GM12878 (cell line): ENCODE data around the gene FTO. TPM values are rescaled to one million over a fixed set of nuclear protein-coding genes. Genes with fewer than 3 reads are reported as not detected.

Experiments used
- ATAC-seq: fragments of 200-7000 bp; cut with Tn5 transposase; 3 replicates; pipeline ENCODE4 v1.9.1; 2020; ENCODE audit warnings: mild to moderate bottlenecking, moderate library complexity
- BruUV-seq: library from RNA; stranded (reverse); fragments of 400-500 nt; replicated peaks from 2 replicates; lab custom pipeline; 2021; lab: Mats Ljungman, UMichigan
- CTCF ChIA-PET: fragments of 300-600 bp; sonication (Branson Sonifier 250); formaldehyde crosslinking; extraction: SDS; loops from one replicate; lab custom pipeline; 2021; ENCODE audit warnings: inconsistent platforms; lab: Yijun Ruan, JAX
- POLR2A ChIA-PET: fragments of 350-600 bp; formaldehyde crosslinking; extraction: SDS; loops from one replicate; lab custom pipeline; 2021; ENCODE audit warnings: inconsistent platforms; lab: Charles Lee
- RAD21 ChIA-PET: fragments of 300-600 bp; sonication (Branson Sonifier 250); formaldehyde crosslinking; loops from one replicate; lab custom pipeline; 2023; ENCODE audit warnings: antibody characterized with exemption; ENCODE audit not compliant: unreplicated experiment; lab: Charles Lee
- SMC1A ChIA-PET: fragments of 300-600 bp; sonication (Branson Sonifier 250); formaldehyde crosslinking; loops from one replicate; lab custom pipeline; 2023; ENCODE audit not compliant: unreplicated experiment, uncharacterized antibody; lab: Charles Lee
- DNase-seq: peaks from one replicate; pipeline ENCODE4 v3.0.0-alpha.2; 2011; ENCODE audit warnings: low read depth, low spot score
- FAIRE-seq: peaks from 3 replicates; lab custom pipeline; 2011; peaks lifted over from hg19 to GRCh38; lab: Jason Lieb, UNC
- H2AFZ ChIP-seq: 2 replicates; pipeline ENCODE4 v1.6.0; 2011; ENCODE audit warnings: low read depth, low read length, control low read depth; ENCODE audit not compliant: control insufficient read depth
- H3K27ac ChIP-seq: 2 replicates; pipeline ENCODE4 v1.5.1; 2011; ENCODE audit warnings: control low read depth; ENCODE audit not compliant: control insufficient read depth, insufficient read depth
- H3K27me3 ChIP-seq, 2 experiments: replicated peaks in 1 of 2; 2 replicates each; pipeline versions ENCODE4 v1.6.0 to v1.6.1; 2011; ENCODE audit warnings: low read length in 1 of 2; ENCODE audit not compliant: control insufficient read depth in 2 of 2, insufficient read depth in 2 of 2
- H3K36me3 ChIP-seq, 2 experiments: 2 replicates each; pipeline ENCODE4 v1.5.1; 2011; ENCODE audit warnings: low read length in 1 of 2; ENCODE audit not compliant: control insufficient read depth in 2 of 2, insufficient read depth in 2 of 2
- H3K4me1 ChIP-seq: 2 replicates; pipeline ENCODE4 v1.6.1; 2011; ENCODE audit warnings: mild to moderate bottlenecking, low read length, moderate library complexity, mixed read lengths; ENCODE audit not compliant: control insufficient read depth, insufficient read depth
- H3K4me2 ChIP-seq: 2 replicates; pipeline ENCODE4 v1.6.0; 2011; ENCODE audit warnings: control low read depth; ENCODE audit not compliant: control insufficient read depth, insufficient read depth
- H3K4me3 ChIP-seq: fragments of 200-600 bp; sonication (generic); 2 replicates; pipeline ENCODE4 v1.5.1; 2016
- H3K79me2 ChIP-seq: 2 replicates; pipeline ENCODE4 v1.6.0; 2011; ENCODE audit warnings: low read length; ENCODE audit not compliant: control insufficient read depth, insufficient read depth
- H3K9ac ChIP-seq: 2 replicates; pipeline ENCODE4 v1.8.0; 2011; ENCODE audit warnings: low read length, control low read depth, mixed read lengths; ENCODE audit not compliant: control insufficient read depth, insufficient read depth
- H3K9me3 ChIP-seq: replicated peaks from 3 replicates; pipeline ENCODE4 v1.5.1; 2011; ENCODE audit warnings: mild to moderate bottlenecking, low read length; ENCODE audit not compliant: control insufficient read depth, insufficient read depth
- H4K20me1 ChIP-seq: 2 replicates; pipeline ENCODE4 v1.6.0; 2011; ENCODE audit not compliant: control insufficient read depth, insufficient read depth
- CHD2 ChIP-seq: IDR thresholded peaks from 2 replicates; pipeline ENCODE4 v1.6.1; 2011; ENCODE audit warnings: low read depth, low read length, improper control_type of control experiment, borderline replicate concordance
- FOS ChIP-seq: IDR thresholded peaks from 3 replicates; pipeline ENCODE4 v1.6.1; 2011; ENCODE audit warnings: borderline replicate concordance; ENCODE audit not compliant: insufficient read length; ENCODE audit errors: extremely low read depth
- FOXK2 ChIP-seq: fragments of 450-650 bp; IDR thresholded peaks from 2 replicates; pipeline ENCODE4 v1.6.1; 2017; ENCODE audit warnings: mild to moderate bottlenecking, moderate library complexity
- JUNB ChIP-seq: IDR thresholded peaks from 2 replicates; pipeline ENCODE4 v1.6.1; 2016; ENCODE audit warnings: antibody characterized with exemption, mild to moderate bottlenecking
- POU2F2 ChIP-seq: IDR thresholded peaks from 3 replicates; pipeline ENCODE4 v1.6.1; 2011; ENCODE audit warnings: low read depth, mild to moderate bottlenecking, low read length, borderline replicate concordance
- RUNX3 ChIP-seq: IDR thresholded peaks from 2 replicates; pipeline ENCODE4 v1.6.1; 2012; ENCODE audit warnings: low read length, inconsistent platforms
- SREBF1 ChIP-seq: IDR thresholded peaks from 2 replicates; pipeline ENCODE4 v1.6.1; 2012; ENCODE audit warnings: mild to moderate bottlenecking, low read length
- WRNIP1 ChIP-seq: IDR thresholded peaks from 2 replicates; pipeline ENCODE4 v1.6.1; 2011; ENCODE audit warnings: low read depth, low read length, improper control_type of control experiment, borderline replicate concordance
- whole genome bisulfite sequencing: methylation state at CpG from one replicate; pipeline ENCODE4 v1.1.6; 2016; ENCODE audit warnings: low lambda C conversion rate; ENCODE audit not compliant: insufficient replicate concordance, insufficient coverage; ENCODE audit errors: missing lambda C conversion rate; 5-methylcytosine and 5-hydroxymethylcytosine counted together
- in situ Hi-C: fragments of 300-500 bp; cut with MboI; formaldehyde crosslinking; loops from 9 replicates; pipeline ENCODE4 v1.14.3; 2018; ENCODE audit warnings: mixed read lengths
- intact Hi-C: fragments of 100-400 bp; cut with micrococcal nuclease; formaldehyde crosslinking; loops from one replicate; pipeline ENCODE4 v1.14.2; 2022; ENCODE audit not compliant: unreplicated experiment
- polyA plus RNA-seq, 11 experiments: library from polyadenylated mRNA; depleted of rRNA in 4 of 11; unstranded in 6 of 11; stranded (reverse) in 5 of 11; fragments of >200 nt; fragmentation: Nextera tagmentation in 4 of 11; fragmentation: Illumina TruSeq in 1 of 11; extraction: Ambion mirVana in 4 of 11; extraction: Trizol in 1 of 11; gene quantifications; 1 replicate in 1 of 11; 2 replicates in 10 of 11; pipeline versions ENCODE4 v1.2.1 to v1.2.3, GENCODE V29; 2011 to 2016; ENCODE audit warnings: inconsistent platforms in 2 of 11, missing spikeins in 2 of 11, low read depth in 1 of 11
- total RNA-seq, 4 experiments: library from RNA; depleted of rRNA in 3 of 4; stranded (reverse); fragments of >200 nt in 3 of 4; fragmentation: Illumina TruSeq in 1 of 4; extraction: Trizol in 1 of 4; gene quantifications; 2 replicates each; pipeline versions ENCODE4 v1.2.1 to v1.2.3, GENCODE V29; 2013 to 2021
- TF ChIP-seq, protein P1 (sequence below): IDR thresholded peaks from 2 replicates; pipeline ENCODE4 v1.6.1; 2012; ENCODE audit warnings: low read length, inconsistent platforms
- TF ChIP-seq, protein P2 (sequence below): fragments of 450-650 bp; IDR thresholded peaks from 2 replicates; pipeline ENCODE4 v1.6.1; 2014; ENCODE audit warnings: mild to moderate bottlenecking

The FTO gene
- total and polyA plus RNA-seq, 10 of the 15 experiments (the other 5 are each of a cell fraction or from before 2014, with no cell fraction given) = 20.1 to 55.0 (median 47.0) TPM

DNA sequence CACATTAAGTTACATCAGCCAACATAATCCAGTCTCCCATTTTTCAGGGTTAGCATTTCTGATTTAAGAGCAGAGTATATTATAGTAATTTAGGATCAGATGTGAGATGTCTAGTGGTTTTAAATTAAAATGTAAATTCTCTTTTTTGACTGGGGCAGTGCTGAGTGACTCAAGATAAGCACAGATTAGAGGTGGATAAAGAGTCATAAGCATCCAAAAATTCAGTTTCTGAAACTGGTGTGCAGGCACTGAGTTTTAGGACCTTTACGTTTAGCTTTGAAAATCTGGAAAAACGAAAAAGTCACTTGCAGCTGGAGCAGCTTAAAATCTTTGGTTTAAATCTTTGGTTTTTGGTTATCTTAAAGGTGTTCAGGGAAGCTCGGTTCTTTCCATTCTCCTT is 190.7 kb downstream of the FTO start:
- ChIA-PET RAD21 (interaction anchor here (1.0 kb wide), 1 partner anchor 123 kb away, joined by 4 read pairs; no protein-coding TSS in a partner anchor), CTCF (interaction anchor here (1.5 to 2.3 kb wide), 4 partner anchors 17 to 345 kb away, joined by 3 to 7 read pairs (median 6); no protein-coding TSS in a partner anchor), SMC1A (interaction anchor here (1.3 kb wide), 1 partner anchor 345 kb away, joined by 3 read pairs; no protein-coding TSS in a partner anchor), POLR2A (no interaction called here)
- 76% methylated on average over 3 of the region's 3 CpGs for WGBS
- H3K4me1 ChIP-seq = no peaks in the 10 kb centered on the region
- TF ChIP-seq POU2F2 (no peak), JUNB (no peak), SREBF1 (no peak), WRNIP1 (no peak), FOXK2 (no peak), RUNX3 (no peak), CHD2 (no peak), FOS (no peak)
- TF ChIP-seq, protein P1, sequence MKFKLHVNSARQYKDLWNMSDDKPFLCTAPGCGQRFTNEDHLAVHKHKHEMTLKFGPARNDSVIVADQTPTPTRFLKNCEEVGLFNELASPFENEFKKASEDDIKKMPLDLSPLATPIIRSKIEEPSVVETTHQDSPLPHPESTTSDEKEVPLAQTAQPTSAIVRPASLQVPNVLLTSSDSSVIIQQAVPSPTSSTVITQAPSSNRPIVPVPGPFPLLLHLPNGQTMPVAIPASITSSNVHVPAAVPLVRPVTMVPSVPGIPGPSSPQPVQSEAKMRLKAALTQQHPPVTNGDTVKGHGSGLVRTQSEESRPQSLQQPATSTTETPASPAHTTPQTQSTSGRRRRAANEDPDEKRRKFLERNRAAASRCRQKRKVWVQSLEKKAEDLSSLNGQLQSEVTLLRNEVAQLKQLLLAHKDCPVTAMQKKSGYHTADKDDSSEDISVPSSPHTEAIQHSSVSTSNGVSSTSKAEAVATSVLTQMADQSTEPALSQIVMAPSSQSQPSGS = no peak
- TF ChIP-seq, protein P2, sequence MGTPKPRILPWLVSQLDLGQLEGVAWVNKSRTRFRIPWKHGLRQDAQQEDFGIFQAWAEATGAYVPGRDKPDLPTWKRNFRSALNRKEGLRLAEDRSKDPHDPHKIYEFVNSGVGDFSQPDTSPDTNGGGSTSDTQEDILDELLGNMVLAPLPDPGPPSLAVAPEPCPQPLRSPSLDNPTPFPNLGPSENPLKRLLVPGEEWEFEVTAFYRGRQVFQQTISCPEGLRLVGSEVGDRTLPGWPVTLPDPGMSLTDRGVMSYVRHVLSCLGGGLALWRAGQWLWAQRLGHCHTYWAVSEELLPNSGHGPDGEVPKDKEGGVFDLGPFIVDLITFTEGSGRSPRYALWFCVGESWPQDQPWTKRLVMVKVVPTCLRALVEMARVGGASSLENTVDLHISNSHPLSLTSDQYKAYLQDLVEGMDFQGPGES = no peak
- no peak overlapping the region for H3K9ac ChIP-seq
- intact Hi-C loops = loop anchor here (5.0 to 10.0 kb wide), 2 partner anchors 122 to 340 kb away; no protein-coding TSS in a partner anchor
- H3K4me3 ChIP-seq = no peak overlapping the region
- H3K36me3 ChIP-seq = no peaks in the 10 kb centered on the region
- FAIRE-seq (no peak), DNase-seq (no peak), ATAC-seq (no peak)
- H4K20me1 ChIP-seq = no peaks in the 10 kb centered on the region
- no peaks in the 10 kb centered on the region for H3K27me3 ChIP-seq
- H3K9me3 ChIP-seq = no peaks in the 10 kb centered on the region
- H3K4me2 ChIP-seq = no peak overlapping the region
- no peak overlapping the region for H3K27ac ChIP-seq
- H3K79me2 ChIP-seq = no peaks in the 10 kb centered on the region
- BruUV-seq = no TSS peak
- in situ Hi-C loops = no loop called here
- H2AFZ ChIP-seq = no peak overlapping the region
